ENCODE results near the gene KIF22.

KIF22 gene

DNA sequence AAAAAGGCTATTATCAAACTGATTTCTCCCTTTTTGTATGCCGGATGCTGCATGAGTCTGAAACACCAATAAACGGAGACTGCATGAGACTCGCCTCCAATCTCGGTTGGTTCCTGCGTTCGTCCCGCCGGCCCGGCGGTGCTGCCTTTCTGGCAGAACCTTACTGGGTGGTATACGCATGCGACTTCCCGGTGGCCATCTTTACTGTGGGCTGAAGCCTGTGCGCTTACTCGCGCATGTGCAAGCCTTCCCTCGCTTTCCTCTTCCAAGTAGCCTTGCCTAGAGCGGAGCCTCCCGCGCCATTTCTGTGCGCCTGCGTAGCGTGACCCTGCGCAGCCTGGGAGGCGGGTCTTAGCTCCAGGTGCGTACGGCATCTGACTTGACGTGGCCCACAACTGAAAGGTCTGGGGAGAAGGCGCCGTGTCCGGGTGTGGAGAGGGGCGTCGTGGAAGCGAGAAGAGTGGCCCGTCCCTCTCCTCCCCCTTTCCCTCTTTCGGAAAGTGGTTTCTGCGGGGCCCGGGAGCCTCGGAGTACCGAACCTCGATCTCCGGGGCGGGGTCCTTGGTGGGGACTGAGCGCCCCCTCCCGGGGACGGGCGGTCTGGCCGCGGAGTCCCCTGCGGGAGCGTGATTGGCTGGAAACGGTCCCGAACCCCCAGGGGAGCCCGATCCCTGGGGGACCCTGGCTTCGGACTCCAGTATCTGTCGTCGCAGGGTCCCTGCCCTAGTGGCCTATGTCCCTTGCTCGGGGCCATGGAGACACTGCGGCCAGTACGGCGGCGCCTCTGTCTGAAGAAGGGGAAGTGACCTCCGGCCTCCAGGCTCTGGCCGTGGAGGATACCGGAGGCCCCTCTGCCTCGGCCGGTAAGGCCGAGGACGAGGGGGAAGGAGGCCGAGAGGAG lies 25.5 kb downstream of the KIF22 start, which contains the start of gene PAGR1:
Gene PAGR1, plus strand, starts transcription at position 360 of the 901 bp plus-strand sequence. Its CDS starts 374 bp downstream, at position 734.
- no peaks in the 10 kb centered on the region for H3K9me3 ChIP-seq (ENCODE audit: control insufficient read depth, insufficient read depth, low read length)
- H3K4me3 ChIP-seq (ENCODE audit: low read length), result peak within 1 kb of the TSS; percentile 53
- DNase-seq (ENCODE audit: low read depth, low spot score), result peak; percentile 99
- no peaks in the 10 kb centered on the region for H3K27me3 ChIP-seq (ENCODE audit: control insufficient read depth, insufficient read depth, low read length)
- H3K36me3 ChIP-seq (ENCODE audit: control insufficient read depth, insufficient read depth, low read length), result peaks cover 6% of the 10 kb centered on the region
- peaks cover 10% of the 10 kb centered on the region for H3K4me1 ChIP-seq (ENCODE audit: control insufficient read depth, insufficient read depth, low read length)
- H3K27ac ChIP-seq (ENCODE audit: low read length), result no peak within 1 kb of the TSS
- no CpG with 5 or more reads among the region's 70 CpGs for WGBS (ENCODE audit: insufficient coverage, insufficient read length)

DNA sequence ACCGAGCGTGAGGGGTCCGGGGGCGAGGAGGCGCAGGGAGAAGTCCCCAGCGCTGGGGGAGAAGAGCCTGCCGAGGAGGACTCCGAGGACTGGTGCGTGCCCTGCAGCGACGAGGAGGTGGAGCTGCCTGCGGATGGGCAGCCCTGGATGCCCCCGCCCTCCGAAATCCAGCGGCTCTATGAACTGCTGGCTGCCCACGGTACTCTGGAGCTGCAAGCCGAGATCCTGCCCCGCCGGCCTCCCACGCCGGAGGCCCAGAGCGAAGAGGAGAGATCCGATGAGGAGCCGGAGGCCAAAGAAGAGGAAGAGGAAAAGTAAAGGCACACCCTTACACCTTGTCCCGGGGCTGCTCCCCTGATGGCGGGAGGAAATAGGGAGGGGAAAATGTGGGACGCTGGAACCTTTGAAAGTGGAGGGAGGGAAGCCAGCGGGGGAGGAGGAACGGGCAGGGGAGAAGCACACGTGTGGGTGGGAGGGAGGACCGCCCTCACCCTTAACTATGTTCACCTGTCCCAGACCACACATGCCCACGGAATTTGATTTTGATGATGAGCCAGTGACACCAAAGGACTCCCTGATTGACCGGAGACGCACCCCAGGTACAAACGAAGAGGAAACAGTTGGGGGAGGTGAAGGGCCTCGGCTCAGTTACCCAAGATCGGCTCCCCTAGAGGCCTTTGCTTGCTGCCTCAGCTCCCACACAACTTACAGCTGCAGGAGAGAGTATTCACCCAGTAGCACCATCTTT lies 26.3 kb downstream of the KIF22 start:
- Histone ChIP-seq H3K27me3 (ENCODE audit: control insufficient read depth, insufficient read depth, low read length) (no peaks in the 10 kb centered on the region), H3K4me3 (ENCODE audit: low read length) (peak overlapping the region; percentile 53), H3K4me1 (ENCODE audit: control insufficient read depth, insufficient read depth, low read length) (peaks cover 10% of the 10 kb centered on the region), H3K36me3 (ENCODE audit: control insufficient read depth, insufficient read depth, low read length) (peaks cover 6% of the 10 kb centered on the region), H3K9me3 (ENCODE audit: control insufficient read depth, insufficient read depth, low read length) (no peaks in the 10 kb centered on the region), H3K27ac (ENCODE audit: low read length) (no peak overlapping the region)
- DNase-seq (ENCODE audit: low read depth, low spot score), result no peak
- WGBS (ENCODE audit: insufficient coverage, insufficient read length), result no CpG with 5 or more reads among the region's 37 CpGs

DNA sequence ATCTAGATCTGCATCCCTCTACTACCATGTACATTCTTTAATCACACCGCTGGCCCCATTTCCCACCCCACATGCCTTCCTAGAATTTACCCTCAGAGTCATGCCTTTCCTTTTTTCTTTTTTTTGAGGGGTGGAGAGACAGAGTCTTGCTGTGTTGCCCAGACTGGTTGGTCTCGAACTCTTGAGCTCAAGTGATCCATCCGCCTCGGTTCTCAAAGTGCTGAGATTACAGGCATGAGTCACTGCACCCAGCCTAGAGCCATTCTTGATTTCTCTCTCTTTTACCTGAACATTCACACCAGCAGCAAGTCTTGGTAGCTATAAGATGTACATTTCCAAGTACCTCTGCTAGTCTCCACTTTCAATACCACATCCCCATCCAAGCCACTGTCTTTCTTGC lies 27.5 kb downstream of the KIF22 start:
- H3K36me3 ChIP-seq (ENCODE audit: control insufficient read depth, insufficient read depth, low read length), result peaks cover 6% of the 10 kb centered on the region
- H3K4me1 ChIP-seq (ENCODE audit: control insufficient read depth, insufficient read depth, low read length), result peaks cover 8% of the 10 kb centered on the region
- no peak overlapping the region for H3K4me3 ChIP-seq (ENCODE audit: low read length)
- no peaks in the 10 kb centered on the region for H3K27me3 ChIP-seq (ENCODE audit: control insufficient read depth, insufficient read depth, low read length)
- no peaks in the 10 kb centered on the region for H3K9me3 ChIP-seq (ENCODE audit: control insufficient read depth, insufficient read depth, low read length)
- no peak for DNase-seq (ENCODE audit: low read depth, low spot score)
- no peak overlapping the region for H3K27ac ChIP-seq (ENCODE audit: low read length)
- no CpG with 5 or more reads among the region's 4 CpGs for WGBS (ENCODE audit: insufficient coverage, insufficient read length)

DNA sequence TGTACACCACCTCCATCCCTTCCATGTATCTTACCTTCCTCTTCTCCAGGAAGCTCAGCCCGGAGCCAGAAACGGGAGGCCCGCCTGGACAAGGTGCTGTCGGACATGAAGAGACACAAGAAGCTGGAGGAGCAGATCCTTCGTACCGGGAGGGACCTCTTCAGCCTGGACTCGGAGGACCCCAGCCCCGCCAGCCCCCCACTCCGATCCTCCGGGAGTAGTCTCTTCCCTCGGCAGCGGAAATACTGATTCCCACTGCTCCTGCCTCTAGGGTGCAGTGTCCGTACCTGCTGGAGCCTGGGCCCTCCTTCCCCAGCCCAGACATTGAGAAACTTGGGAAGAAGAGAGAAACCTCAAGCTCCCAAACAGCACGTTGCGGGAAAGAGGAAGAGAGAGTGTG lies 29.0 kb downstream of the KIF22 start:
- no peaks in the 10 kb centered on the region for H3K9me3 ChIP-seq (ENCODE audit: control insufficient read depth, insufficient read depth, low read length)
- no peak for DNase-seq (ENCODE audit: low read depth, low spot score)
- WGBS (ENCODE audit: insufficient coverage, insufficient read length), result no CpG with 5 or more reads among the region's 15 CpGs
- no peak overlapping the region for H3K27ac ChIP-seq (ENCODE audit: low read length)
- H3K27me3 ChIP-seq (ENCODE audit: control insufficient read depth, insufficient read depth, low read length), result no peaks in the 10 kb centered on the region
- H3K36me3 ChIP-seq (ENCODE audit: control insufficient read depth, insufficient read depth, low read length), result peaks cover 6% of the 10 kb centered on the region
- no peak overlapping the region for H3K4me3 ChIP-seq (ENCODE audit: low read length)
- peaks cover 2% of the 10 kb centered on the region for H3K4me1 ChIP-seq (ENCODE audit: control insufficient read depth, insufficient read depth, low read length)

DNA sequence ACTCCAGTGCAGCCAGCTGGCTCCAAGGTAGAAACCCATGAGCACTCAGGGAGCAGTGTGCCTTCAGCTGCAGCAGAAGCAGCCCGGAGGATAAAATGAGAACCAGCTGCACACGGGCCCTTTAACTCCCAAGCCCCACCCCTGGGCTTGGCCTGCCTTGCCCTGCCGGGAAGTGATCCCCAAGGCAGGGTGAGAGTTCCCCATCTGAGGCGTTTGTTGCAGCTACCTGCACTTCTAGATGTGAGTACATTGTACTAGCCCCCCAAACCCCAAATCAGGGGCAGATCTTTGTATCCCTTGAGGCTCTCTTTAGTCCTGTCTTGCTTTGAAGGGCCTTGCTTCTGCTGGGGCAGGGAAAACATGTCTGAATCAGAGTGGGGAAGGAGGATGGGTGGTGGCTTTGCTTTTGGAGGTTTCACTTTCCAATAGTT lies 29.7 kb downstream of the KIF22 start, which contains the start of gene MVP:
Gene MVP, plus strand, starts transcription at position 192 of the 431 bp plus-strand sequence. CDS start 10,088 bp downstream, outside the sequence.
- Histone ChIP-seq H3K27me3 (ENCODE audit: control insufficient read depth, insufficient read depth, low read length) (no peaks in the 10 kb centered on the region), H3K36me3 (ENCODE audit: control insufficient read depth, insufficient read depth, low read length) (peaks cover 6% of the 10 kb centered on the region), H3K4me3 (ENCODE audit: low read length) (no peak within 1 kb of the TSS), H3K27ac (ENCODE audit: low read length) (no peak within 1 kb of the TSS), H3K9me3 (ENCODE audit: control insufficient read depth, insufficient read depth, low read length) (no peaks in the 10 kb centered on the region), H3K4me1 (ENCODE audit: control insufficient read depth, insufficient read depth, low read length) (no peaks in the 10 kb centered on the region)
- no peak for DNase-seq (ENCODE audit: low read depth, low spot score)
- WGBS (ENCODE audit: insufficient coverage, insufficient read length), result no CpG with 5 or more reads among the region's 4 CpGs

DNA sequence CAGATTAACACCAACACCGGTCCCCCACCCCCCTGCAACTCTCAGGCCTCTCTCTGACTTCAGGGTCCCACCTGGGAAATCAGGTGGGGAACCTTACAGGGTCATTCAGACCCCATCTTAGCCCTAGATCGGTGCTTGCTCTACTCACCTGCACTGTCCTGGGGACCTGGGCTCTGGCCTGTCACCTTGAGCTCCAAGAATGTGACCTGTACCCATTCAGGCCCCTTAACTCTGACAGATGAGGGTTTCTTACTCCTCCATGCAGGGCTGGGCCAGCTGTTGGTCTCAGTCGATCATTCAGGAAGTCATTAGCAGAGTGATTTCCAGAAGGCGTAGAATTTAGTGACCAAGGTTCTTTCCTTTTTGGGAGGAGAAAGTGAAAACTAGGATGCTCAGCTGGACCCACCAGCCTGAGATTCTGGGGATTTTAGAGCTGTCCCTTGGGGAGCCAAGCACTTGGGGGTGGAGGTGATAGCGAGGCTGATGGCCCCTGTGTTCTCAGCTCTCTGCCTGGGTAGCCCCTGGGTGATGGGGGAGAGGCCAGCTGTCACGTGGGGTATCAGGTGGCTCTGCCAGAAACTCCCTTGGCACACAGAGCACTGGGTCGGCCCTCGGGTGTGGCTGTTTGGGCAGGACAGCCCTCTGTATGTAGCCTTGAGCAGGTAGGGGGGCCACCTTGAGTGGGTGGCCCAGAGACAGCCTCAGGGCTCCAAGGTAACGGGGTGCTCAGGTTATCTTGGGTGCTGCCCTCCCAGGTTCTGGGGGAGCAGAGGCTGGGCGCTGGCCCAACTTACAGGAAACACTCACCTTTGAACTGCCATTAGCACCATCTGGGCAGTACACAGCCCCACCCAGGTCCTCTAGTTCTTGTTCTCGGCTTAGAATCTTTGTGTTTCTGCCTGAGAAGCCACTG lies 30.4 kb downstream of the KIF22 start:
- H3K9me3 ChIP-seq (ENCODE audit: control insufficient read depth, insufficient read depth, low read length), result no peaks in the 10 kb centered on the region
- H3K27ac ChIP-seq (ENCODE audit: low read length), result no peak overlapping the region
- H3K4me3 ChIP-seq (ENCODE audit: low read length), result no peak overlapping the region
- peaks cover 2% of the 10 kb centered on the region; the same call in 1 of the 2 replicates for H3K4me1 ChIP-seq (ENCODE audit: control insufficient read depth, insufficient read depth, low read length)
- H3K27me3 ChIP-seq (ENCODE audit: control insufficient read depth, insufficient read depth, low read length), result no peaks in the 10 kb centered on the region
- DNase-seq (ENCODE audit: low read depth, low spot score), result no peak
- H3K36me3 ChIP-seq (ENCODE audit: control insufficient read depth, insufficient read depth, low read length), result peaks cover 6% of the 10 kb centered on the region
- WGBS (ENCODE audit: insufficient coverage, insufficient read length), result no CpG with 5 or more reads among the region's 11 CpGs

DNA sequence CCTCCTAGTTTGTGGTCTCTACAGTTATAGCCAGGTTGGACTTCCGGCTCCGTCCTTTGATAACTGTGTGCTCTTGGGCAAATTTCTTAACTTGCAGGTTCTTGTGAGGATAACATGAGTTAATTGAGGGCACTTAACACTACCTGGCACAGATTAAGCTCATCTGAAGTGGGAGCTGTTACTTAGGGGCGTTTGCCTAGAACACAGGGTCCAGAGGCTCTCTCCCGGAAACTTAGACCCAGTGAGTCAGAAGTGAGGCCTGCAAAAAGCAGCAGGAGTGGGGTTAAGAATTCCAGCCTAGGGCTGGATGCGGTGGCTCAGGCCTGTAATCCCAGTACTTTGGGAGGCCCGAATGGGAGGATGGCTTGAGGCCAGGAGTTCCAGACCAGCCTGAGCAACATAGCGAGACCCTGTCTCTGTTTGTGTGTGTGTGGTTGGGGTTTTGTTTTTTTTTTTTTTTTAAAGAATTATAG lies 31.1 kb downstream of the KIF22 start:
- Histone ChIP-seq H3K9me3 (ENCODE audit: control insufficient read depth, insufficient read depth, low read length) (no peaks in the 10 kb centered on the region), H3K4me3 (ENCODE audit: low read length) (no peak overlapping the region), H3K27me3 (ENCODE audit: control insufficient read depth, insufficient read depth, low read length) (no peaks in the 10 kb centered on the region), H3K27ac (ENCODE audit: low read length) (no peak overlapping the region), H3K4me1 (ENCODE audit: control insufficient read depth, insufficient read depth, low read length) (peaks cover 2% of the 10 kb centered on the region; the same call in 1 of the 2 replicates), H3K36me3 (ENCODE audit: control insufficient read depth, insufficient read depth, low read length) (peaks cover 6% of the 10 kb centered on the region)
- no peak for DNase-seq (ENCODE audit: low read depth, low spot score)
- no CpG with 5 or more reads among the region's 7 CpGs for WGBS (ENCODE audit: insufficient coverage, insufficient read length)

DNA sequence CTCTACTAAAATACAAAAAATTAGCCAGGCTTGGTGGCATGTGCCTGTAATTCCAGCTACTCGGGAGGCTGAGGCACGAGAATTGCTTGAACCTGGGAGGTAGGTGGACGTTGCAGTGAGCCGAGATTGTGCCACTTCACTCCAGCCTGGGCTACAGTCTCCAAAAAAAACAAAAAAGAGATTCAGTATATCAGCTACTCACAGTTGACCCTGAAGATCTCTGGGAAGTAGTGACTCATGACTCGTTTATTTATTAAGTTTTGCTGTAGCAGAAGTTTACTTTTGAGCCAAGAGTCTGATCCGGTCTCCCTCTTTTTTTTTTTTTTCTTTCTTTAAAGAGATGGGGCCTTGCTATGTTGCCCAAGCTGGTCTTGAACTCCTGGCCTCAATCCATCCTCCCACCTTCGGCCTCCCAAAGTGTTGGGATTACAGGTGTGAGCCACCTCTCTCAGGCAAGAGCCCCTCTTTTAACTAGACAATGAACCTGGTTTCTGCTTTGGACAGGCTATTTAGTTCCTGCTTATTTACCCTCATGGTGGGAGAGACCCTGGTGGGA lies 34.1 kb downstream of the KIF22 start:
- no CpG with 5 or more reads among the region's 7 CpGs for WGBS (ENCODE audit: insufficient coverage, insufficient read length)
- DNase-seq (ENCODE audit: low read depth, low spot score), result no peak
- no peak overlapping the region for H3K27ac ChIP-seq (ENCODE audit: low read length)
- H3K4me3 ChIP-seq (ENCODE audit: low read length), result no peak overlapping the region
- peaks cover 2% of the 10 kb centered on the region; the same call in 1 of the 2 replicates for H3K4me1 ChIP-seq (ENCODE audit: control insufficient read depth, insufficient read depth, low read length)
- H3K27me3 ChIP-seq (ENCODE audit: control insufficient read depth, insufficient read depth, low read length), result no peaks in the 10 kb centered on the region
- no peaks in the 10 kb centered on the region for H3K9me3 ChIP-seq (ENCODE audit: control insufficient read depth, insufficient read depth, low read length)
- peaks cover 1% of the 10 kb centered on the region; the same call in 1 of the 2 replicates for H3K36me3 ChIP-seq (ENCODE audit: control insufficient read depth, insufficient read depth, low read length)

DNA sequence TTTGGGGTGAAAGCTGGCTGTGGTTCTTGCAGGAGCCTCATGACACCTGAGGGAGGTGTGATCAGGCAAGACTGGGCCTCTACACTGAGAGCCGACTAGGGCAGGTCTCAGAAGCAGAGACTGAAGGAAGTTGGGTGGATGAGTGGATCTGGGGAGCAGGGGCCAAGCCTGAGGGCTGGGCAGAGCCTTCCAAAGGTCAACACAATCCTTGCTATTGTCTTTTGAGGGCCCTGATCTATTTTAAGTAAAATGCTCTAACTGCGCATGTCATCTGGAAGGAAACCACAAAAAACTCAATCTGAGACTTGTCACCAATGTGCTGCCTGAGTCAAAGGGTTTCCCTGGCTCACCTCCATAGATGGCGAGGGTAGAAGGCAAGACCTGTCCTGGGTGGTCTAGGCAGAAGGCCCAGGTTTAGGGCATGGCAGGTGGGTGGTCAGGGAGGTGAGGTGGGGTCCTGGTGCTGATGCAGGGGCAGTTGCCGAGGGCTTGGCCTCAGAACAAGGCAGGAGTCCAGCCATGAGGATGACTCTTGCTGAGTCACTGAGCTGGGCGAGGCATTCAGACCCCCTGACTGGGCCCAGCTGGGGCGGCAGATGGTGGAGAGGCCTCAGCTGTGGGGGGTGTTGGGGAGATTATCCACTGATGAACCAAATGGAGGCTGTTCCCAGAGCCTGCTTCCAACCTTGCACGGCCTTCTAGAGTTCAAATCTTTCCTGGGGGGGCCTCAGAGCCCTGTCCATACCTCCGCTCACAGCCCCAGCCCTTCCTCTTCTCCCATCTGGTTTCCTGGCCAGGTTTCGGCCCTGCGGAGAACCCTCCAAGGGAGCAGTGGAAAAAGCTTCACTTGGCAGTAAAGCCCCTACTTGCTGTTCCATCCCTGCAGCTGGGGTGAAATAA lies 34.8 kb downstream of the KIF22 start:
- Histone ChIP-seq H3K4me1 (ENCODE audit: control insufficient read depth, insufficient read depth, low read length) (peaks cover 2% of the 10 kb centered on the region; the same call in 1 of the 2 replicates), H3K9me3 (ENCODE audit: control insufficient read depth, insufficient read depth, low read length) (no peaks in the 10 kb centered on the region), H3K36me3 (ENCODE audit: control insufficient read depth, insufficient read depth, low read length) (no peaks in the 10 kb centered on the region), H3K4me3 (ENCODE audit: low read length) (no peak overlapping the region), H3K27ac (ENCODE audit: low read length) (no peak overlapping the region), H3K27me3 (ENCODE audit: control insufficient read depth, insufficient read depth, low read length) (no peaks in the 10 kb centered on the region)
- no CpG with 5 or more reads among the region's 10 CpGs for WGBS (ENCODE audit: insufficient coverage, insufficient read length)
- no peak for DNase-seq (ENCODE audit: low read depth, low spot score)

Data from iPS DF 6.9 (cell line).